ENCODE measurements around the gene DDX47.

DNA sequence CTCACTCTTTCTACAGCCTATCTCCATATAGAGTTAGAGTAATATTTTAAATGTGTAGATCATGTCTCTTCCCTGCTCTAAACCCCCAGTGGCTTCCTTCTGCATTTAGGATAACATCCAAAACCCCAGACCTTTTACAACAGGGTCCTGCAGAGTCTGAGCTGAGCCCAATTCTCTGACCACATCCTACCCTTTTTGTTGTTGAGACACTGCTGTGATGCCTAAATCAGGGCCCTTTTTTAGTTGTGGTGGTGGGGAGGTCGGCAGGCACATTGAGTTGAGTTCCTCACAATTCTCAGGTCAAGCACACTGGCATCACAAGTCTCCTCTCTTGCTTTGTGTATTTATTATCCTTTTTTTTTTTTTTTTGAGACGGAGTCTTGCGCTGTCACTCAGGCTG is 1.8 kb upstream of the DDX47 start:
- TF ChIP-seq CTCF (IDR thresholded peaks at IDR 0.05) (no peak), EP300 (IDR thresholded peaks at IDR 0.05) (no peak), POLR2A (IDR thresholded peaks at IDR 0.05) (no peak)
